ENCODE data around the gene KRTAP10-1.

DNA sequence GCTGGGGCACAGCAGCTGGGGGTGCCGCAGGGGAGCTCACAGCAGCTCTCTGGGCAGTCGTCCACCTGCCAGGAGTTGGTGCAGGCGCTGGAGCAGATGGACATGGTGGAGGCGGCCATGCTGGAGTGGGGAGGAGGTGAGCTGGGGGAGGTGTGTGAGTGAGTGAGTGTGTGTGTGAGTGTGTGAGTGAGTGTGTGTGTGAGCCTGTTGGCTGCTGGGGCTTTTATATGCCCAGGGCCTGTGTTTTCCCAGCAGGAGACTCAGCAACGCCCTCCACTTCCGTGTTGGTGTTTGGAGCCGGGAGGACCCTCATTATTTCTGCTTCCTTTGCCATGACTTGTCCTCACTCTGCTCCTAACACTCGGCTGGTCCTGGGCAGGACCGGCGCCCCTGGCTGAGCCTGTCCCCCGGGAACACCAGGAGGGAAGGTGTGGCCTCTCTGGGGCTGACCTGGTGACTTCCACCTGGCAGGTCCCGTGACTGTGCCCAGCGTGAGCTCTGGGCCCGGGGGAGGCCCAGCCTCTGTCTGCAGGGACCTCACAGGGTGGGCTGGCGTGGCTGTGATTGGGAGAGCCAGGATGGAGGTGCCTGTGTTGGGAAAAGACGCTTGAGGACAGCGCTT, 11.5 kb upstream of the KRTAP10-1 start, which contains the start of gene KRTAP10-2:
- TF ChIP-seq CTCF (conservative IDR thresholded peaks at IDR 0.05; ENCODE audit: low read length) (no peak), EZH2phosphoT487 (IDR thresholded peaks at IDR 0.05; ENCODE audit: borderline replicate concordance, low read depth, low read length) (no peak)

Data from OCI-LY7 (cell line).